Cerebellar cortex (tissue), 1 donor: ENCODE data around the gene TRIM10.
"Not testable (repeated sequence)": the region's sequence is repeated elsewhere in the genome, so short reads cannot be mapped to it uniquely, and the experiment has no call there.

Experiments
- DNase-seq: peaks from one replicate; pipeline ENCODE4 v3.0.0-alpha.2; 2015; ENCODE audit warnings: low spot score

The TRIM10 gene

DNA sequence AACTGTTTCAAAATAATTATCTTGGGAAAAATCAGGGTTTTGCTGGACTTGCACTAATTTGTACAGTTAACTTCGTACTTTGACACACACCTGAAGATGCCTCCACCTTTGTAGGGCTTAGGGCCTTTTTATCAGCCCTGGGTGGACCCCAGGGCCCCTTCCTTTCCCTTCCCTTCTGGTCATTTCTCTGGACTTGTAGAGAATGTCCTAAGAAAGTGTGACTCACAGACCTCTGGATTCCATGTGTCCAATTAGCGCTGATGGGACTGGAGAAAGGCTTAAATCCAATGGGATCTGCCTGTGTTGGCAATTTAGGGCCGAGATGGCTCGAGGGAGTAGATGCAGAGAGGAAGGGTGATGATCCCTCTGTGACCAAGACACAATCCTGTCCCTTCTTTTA lies 11.7 kb upstream of the TRIM10 start:
- DNase-seq: no peak

- DNase-seq: no peak
Measured at GRCh38 chr6:30171677-30172471, 10.9 kb upstream of the TRIM10 start.

GRCh38 chr6:30169658-30170614 lies 8.9 kb upstream of the TRIM10 start:
- peak; percentile 54 for DNase-seq

DNA sequence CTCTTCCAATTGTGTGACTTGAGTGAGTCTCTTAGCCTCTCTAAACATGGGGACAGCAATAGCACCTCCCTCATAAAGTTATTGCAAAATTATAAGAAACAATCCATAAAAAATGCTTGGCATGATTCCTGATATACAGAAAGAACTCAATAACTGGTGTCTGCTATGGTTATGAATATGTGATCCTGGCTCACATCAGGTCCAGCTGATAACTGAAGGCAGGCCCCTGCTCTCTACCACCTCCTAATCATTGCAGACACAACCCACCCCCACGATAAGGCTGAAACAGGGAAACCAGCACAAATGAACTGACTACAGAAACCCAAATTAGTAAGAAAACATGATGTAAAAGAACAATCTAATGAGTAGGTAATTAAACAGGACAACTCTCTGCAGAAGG lies 7.7 kb upstream of the TRIM10 start:
- no peak for DNase-seq

GRCh38 chr6:30167101-30167500 lies 6.1 kb upstream of the TRIM10 start:
- no peak for DNase-seq

GRCh38 chr6:30165238-30165637 lies 4.2 kb upstream of the TRIM10 start:
- not testable (repeated sequence) for DNase-seq

DNA sequence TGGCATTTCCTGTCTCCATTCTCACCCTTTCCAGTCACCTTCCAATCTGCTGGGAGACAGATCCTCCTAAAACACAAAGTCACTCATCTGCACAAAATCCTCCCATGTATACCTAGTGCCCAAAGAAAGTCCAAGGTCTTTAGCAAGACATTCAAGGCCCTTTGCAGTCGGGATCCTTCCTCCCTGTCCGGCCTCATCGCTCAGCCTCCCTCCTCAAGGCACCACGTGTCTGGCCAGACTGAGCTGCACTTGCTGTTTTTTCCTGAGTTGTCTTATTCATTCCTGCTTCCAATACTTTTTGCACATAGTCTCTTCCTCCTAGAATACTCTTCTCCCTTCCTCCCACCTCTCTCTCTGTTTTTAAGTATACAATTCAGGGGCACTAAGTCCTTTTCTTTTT lies 3.7 kb upstream of the TRIM10 start:
- DNase-seq: no peak

DNA sequence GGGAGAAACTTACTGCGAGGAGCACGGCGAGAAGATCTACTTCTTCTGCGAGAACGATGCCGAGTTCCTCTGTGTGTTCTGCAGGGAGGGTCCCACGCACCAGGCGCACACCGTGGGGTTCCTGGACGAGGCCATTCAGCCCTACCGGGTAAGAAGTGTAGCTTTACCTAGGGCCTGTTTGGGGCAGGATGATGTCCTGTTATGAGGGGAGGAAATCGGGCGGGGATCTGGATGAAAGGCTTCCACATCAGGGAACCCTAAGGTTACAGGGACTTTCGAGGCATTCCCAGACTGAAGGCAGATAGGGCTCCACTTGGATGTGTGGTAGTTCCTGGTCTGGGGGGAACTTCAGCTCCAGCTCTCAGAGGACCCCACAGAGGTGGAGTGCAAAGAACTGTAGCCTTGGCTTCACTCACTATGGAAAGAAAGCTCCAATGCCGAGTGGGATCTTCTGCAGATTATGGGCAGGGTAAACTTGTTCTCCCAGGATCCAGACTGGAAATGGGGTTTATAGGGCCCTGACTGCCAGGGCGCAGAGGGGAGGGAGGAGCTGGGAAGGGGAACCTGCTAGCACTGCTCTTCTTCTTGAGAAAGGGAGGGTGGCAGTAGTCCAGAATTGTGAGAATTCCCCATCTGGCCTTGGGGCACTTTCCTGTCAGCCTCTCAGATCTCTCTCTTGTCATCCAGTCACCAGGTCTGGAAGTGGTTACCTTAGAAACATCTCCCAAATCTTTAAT lies 3.1 kb upstream of the TRIM10 start:
- no peak for DNase-seq

GRCh38 chr6:30163090-30163917 lies 2.3 kb upstream of the TRIM10 start, which contains the start of gene TRIM15:
TSS of gene TRIM15 (plus strand) at chr6:30163546. CDS start at chr6:30163685, 139 bp downstream.
- no peak for DNase-seq

GRCh38 chr6:30162265-30163089 lies 1.5 kb upstream of the TRIM10 start:
- DNase-seq: no peak

- DNase-seq: no peak
Measured at GRCh38 chr6:30160008-30160784, 815 bp downstream of the TRIM10 start.

DNA sequence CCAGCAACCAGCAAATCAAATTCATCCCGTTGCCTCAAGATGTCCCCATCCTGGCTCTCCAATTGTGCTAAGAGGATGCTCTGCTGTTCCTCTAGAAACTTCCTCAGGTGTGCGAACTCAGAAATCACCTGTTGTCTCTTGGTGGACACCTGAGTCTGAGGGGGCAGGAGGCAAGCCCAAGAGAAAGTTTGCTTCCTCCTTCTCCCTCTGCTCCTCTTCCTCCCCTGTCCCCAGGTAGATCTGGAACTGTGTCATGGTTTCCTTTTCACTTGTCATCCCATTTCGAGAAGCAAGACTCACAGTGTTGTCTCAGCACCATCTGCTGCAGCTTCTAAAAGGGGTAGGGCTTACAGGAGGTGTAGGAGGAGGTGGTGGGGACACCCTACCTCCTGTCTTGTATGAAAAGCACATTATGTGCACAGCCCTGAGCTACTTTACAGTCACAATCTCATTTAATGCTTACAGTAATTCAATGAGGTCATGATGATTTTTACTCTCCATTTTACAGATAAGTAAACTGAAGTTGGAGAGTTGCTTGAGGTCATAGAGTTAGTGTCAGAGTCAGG lies 2.5 kb downstream of the TRIM10 start:
- DNase-seq: no peak

DNA sequence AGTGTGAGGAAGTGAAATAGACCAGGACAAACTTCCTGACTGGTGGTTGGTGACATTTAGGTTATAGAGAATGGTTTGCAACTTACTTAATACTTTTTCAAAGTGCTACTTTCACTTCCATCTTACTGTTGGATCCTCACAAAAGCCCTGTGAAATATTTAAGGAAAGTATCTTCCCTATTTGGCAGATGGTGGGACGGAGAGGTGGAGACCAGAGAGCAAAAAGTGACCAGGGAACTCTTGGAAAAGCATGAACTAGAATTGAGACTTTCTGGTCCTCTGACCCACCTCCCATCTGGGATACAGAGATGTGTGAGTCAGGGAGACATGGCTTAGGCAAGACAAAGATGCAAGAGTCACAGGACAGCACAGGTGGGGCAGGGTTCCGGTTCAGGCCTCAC lies 3.0 kb downstream of the TRIM10 start:
- DNase-seq: no peak

GRCh38 chr6:30157581-30157980 lies 3.4 kb downstream of the TRIM10 start:
- DNase-seq: no peak

DNA sequence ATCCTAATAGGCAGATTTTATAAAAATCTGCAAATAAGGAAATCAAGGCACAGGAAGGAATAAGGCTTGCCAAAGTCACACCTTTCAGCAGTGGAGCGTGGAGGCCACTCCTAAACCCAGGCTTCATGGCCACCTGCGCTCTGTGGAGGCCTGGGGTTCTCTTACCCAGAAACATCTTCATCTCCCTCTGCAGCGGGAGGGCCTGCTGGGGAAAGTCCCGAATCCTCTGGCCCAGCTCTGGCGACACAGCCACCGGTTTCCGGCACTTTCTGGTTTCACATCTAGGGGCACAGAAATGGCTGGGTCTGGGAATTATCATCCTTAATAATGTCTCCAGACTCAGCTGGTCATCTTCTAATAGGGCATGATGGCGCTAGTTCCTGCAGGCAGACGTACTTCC lies 4.2 kb downstream of the TRIM10 start:
- no peak for DNase-seq

DNA sequence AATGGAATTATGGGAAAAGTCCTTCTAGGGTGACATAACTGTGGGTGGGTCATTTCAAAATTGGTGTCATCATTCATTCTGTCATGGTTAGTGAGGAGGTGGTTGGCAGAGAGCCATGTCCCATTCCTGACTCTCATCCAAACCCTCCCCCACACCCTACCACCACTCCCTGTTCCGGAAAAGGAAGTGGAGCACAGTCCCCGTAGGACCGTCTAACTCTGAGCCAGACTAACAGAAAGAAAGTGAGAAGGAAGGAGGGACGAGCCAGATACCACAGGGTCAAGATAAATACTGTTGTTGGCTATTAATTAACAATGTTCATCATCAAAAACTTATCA lies 4.8 kb downstream of the TRIM10 start:
- no peak for DNase-seq

DNA sequence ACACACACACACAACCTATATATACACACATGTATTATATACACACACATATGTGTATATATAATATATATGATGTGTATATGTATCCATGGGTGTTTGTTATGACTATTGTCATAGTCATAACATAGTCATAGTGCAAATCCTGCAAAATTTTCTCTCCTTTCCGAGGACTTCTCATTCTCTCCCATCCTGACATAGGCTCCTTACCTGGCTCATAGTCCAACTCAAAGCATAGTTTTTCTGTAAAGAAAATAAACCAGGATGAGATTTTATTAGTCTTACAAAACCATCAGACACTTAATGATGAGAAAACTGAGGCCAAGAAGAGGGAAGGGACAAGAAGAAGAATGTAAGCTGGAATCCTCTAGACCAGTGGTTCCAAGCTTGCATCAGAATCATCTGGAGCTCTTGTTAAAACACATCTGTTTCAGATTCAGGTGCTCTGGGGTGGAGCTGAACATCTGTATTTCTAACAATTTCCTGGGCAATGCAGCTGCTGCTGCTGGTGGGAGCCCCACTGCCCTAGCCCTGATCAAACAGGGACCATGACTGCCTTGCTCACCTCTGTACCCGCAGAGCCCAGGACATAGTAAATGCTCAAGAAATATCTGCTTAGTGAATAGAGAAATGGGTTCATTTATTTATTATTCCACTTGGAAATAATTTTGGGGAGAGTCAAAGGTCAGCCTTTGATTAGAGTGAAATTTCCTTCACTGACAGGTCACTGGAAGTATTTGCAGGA lies 5.3 kb downstream of the TRIM10 start:
- DNase-seq: no peak

- no peak for DNase-seq
Measured at GRCh38 chr6:30154709-30155519, 6.1 kb downstream of the TRIM10 start.
